HepG2 (cell line): ENCODE data around the gene VWA7. TPM values are rescaled to one million over a fixed set of nuclear protein-coding genes. Genes with fewer than 3 reads are reported as not detected.

Experiments
- CENPX ChIP-seq: sonication (generic); formaldehyde crosslinking; IDR thresholded peaks from 2 replicates; pipeline ENCODE4 v1.9.0; 2021; ENCODE audit warnings: mild to moderate bottlenecking, missing genetic modification reagents, moderate library complexity
- FOXA1 ChIP-seq, 2 experiments: fragments of 450-650 bp in 1 of 2; sonication (generic) in 1 of 2; formaldehyde crosslinking in 1 of 2; IDR thresholded peaks; 2 replicates each; pipeline versions ENCODE4 v1.4.0 to v1.6.1; 2016 to 2020; ENCODE audit warnings: missing genetic modification reagents in 1 of 2
- KLF9 ChIP-seq: IDR thresholded peaks from 2 replicates; pipeline ENCODE4 v1.6.1; 2016; ENCODE audit warnings: low read depth
- PRPF4 ChIP-seq: fragments of 200-400 bp; formaldehyde crosslinking; IDR thresholded peaks from 2 replicates; pipeline ENCODE4 v1.6.1; 2016; ENCODE audit warnings: low read length, low read depth; ENCODE audit not compliant: poor library complexity, severe bottlenecking
- SMYD3 ChIP-seq: sonication (generic); formaldehyde crosslinking; IDR thresholded peaks from 2 replicates; pipeline ENCODE4 v1.8.1; 2023; ENCODE audit warnings: mild to moderate bottlenecking, missing genetic modification reagents
- TRIM24 ChIP-seq: sonication (generic); formaldehyde crosslinking; IDR thresholded peaks from 2 replicates; pipeline ENCODE4 v1.8.0; 2022; ENCODE audit warnings: mild to moderate bottlenecking, missing genetic modification reagents
- YEATS4 ChIP-seq: sonication (generic); formaldehyde crosslinking; IDR thresholded peaks from 2 replicates; pipeline ENCODE4 v1.4.0; 2020; ENCODE audit warnings: missing genetic modification reagents, borderline replicate concordance
- ZBTB8A ChIP-seq: sonication (generic); formaldehyde crosslinking; IDR thresholded peaks from 2 replicates; pipeline ENCODE4 v1.4.0; 2020; ENCODE audit warnings: mild to moderate bottlenecking, low read depth, missing genetic modification reagents, borderline replicate concordance
- ZNF232 ChIP-seq: sonication (generic); formaldehyde crosslinking; IDR thresholded peaks from 2 replicates; pipeline ENCODE4 v1.4.0; 2020; ENCODE audit warnings: missing genetic modification reagents, borderline replicate concordance
- ZNF282 ChIP-seq: fragments of 450-650 bp; IDR thresholded peaks from 2 replicates; pipeline ENCODE4 v1.6.1; 2018; ENCODE audit not compliant: partially characterized antibody
- ZNF337 ChIP-seq: sonication (generic); formaldehyde crosslinking; IDR thresholded peaks from 2 replicates; pipeline ENCODE4 v1.5.1; 2020; ENCODE audit warnings: missing genetic modification reagents, low read depth, mild to moderate bottlenecking, borderline replicate concordance
- ZNF44 ChIP-seq: sonication (generic); formaldehyde crosslinking; IDR thresholded peaks from 2 replicates; pipeline ENCODE4 v1.5.1; 2020; ENCODE audit warnings: mild to moderate bottlenecking, missing genetic modification reagents
- ZNF557 ChIP-seq: sonication (generic); formaldehyde crosslinking; IDR thresholded peaks from 2 replicates; pipeline ENCODE4 v1.4.0; 2020; ENCODE audit warnings: missing genetic modification reagents
- ZNF780A ChIP-seq: sonication (generic); formaldehyde crosslinking; IDR thresholded peaks from 2 replicates; pipeline ENCODE4 v1.8.0; 2022; ENCODE audit warnings: mild to moderate bottlenecking, missing genetic modification reagents, moderate library complexity
- polyA plus RNA-seq, 8 experiments: library from polyadenylated mRNA; depleted of rRNA in 3 of 8; stranded (reverse) in 7 of 8; unstranded in 1 of 8; fragments of >200 nt; fragmentation: Illumina TruSeq in 4 of 8; extraction: Trizol in 4 of 8; gene quantifications; 2 replicates each; pipeline versions ENCODE4 v1.2.1 to v1.2.3, GENCODE V29; 2011 to 2016; ENCODE audit warnings: low read depth in 4 of 8, missing spikeins in 1 of 8, mixed read lengths in 1 of 8; ENCODE audit not compliant: insufficient read depth in 1 of 8
- total RNA-seq, 5 experiments: library from RNA; depleted of rRNA; stranded (reverse); fragments of >200 nt; fragmentation: Illumina TruSeq; extraction: Trizol; gene quantifications; 2 replicates each; pipeline ENCODE4 v1.2.3, GENCODE V29; 2016; ENCODE audit warnings: low read depth in 1 of 5
- TF ChIP-seq, protein P1 (sequence below): sonication (generic); formaldehyde crosslinking; IDR thresholded peaks from 2 replicates; pipeline ENCODE4 v1.5.1; 2020; ENCODE audit warnings: mild to moderate bottlenecking, missing genetic modification reagents, borderline replicate concordance
- TF ChIP-seq, protein P2 (sequence below): sonication (generic); formaldehyde crosslinking; IDR thresholded peaks from 2 replicates; pipeline ENCODE4 v1.5.0; 2020; ENCODE audit warnings: mild to moderate bottlenecking, missing genetic modification reagents, moderate library complexity
- TF ChIP-seq, protein P3 (sequence below): IDR thresholded peaks from 2 replicates; pipeline ENCODE4 v1.6.1; 2016
- TF ChIP-seq, protein P4 (sequence below): sonication (generic); IDR thresholded peaks from 2 replicates; pipeline ENCODE4 v1.6.1; 2016; ENCODE audit warnings: low read depth, borderline replicate concordance

Gene VWA7
- total and polyA plus RNA-seq, 2 of the 13 experiments (the other 11 are each of a cell fraction or from before 2014, with no cell fraction given): 0.86 to 3.3 TPM

DNA sequence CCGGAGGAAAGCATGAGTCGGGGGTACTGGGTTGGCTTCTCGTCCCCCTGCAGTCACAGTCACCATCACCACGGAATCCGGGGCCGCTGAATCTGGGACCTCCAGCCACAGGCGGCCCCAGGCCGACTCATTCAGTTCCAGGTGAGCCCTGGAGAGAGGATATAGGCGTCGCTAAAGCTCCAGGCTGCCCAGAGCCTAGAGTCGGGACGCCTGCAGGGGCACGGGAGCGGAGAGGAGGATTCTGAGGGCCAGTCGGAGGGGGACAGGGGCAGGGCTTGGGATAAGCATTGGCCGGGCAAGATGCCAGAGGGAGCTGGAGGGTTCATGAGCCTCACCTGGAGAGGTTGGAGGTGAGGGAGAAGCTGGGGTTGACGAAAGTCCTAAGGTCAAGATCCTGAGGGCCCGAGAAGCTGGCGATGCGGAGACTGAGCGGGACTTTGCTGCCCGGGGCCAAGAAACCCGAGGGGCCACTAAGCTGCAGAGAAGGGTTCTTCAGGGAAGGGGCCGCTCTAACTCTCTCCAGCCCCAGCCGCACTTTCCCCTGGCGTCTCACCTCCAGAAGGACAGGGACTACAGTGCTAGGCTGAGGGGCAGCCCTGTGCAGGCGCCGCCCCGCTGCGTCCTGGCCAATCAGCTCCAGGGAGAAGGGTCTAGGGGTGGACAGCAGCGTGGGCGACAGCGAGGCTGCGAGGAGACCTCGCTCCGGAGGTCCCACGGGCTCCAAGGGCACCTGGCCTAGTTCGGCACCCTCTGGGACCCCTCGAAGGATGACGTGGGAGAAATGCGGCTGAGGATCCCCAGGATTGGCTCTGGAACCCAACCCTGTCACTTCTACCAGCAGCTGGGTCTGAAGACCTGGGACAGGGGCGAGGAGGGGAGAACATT is 11.0 kb downstream of the VWA7 start (continued):
- TF ChIP-seq, protein P1, sequence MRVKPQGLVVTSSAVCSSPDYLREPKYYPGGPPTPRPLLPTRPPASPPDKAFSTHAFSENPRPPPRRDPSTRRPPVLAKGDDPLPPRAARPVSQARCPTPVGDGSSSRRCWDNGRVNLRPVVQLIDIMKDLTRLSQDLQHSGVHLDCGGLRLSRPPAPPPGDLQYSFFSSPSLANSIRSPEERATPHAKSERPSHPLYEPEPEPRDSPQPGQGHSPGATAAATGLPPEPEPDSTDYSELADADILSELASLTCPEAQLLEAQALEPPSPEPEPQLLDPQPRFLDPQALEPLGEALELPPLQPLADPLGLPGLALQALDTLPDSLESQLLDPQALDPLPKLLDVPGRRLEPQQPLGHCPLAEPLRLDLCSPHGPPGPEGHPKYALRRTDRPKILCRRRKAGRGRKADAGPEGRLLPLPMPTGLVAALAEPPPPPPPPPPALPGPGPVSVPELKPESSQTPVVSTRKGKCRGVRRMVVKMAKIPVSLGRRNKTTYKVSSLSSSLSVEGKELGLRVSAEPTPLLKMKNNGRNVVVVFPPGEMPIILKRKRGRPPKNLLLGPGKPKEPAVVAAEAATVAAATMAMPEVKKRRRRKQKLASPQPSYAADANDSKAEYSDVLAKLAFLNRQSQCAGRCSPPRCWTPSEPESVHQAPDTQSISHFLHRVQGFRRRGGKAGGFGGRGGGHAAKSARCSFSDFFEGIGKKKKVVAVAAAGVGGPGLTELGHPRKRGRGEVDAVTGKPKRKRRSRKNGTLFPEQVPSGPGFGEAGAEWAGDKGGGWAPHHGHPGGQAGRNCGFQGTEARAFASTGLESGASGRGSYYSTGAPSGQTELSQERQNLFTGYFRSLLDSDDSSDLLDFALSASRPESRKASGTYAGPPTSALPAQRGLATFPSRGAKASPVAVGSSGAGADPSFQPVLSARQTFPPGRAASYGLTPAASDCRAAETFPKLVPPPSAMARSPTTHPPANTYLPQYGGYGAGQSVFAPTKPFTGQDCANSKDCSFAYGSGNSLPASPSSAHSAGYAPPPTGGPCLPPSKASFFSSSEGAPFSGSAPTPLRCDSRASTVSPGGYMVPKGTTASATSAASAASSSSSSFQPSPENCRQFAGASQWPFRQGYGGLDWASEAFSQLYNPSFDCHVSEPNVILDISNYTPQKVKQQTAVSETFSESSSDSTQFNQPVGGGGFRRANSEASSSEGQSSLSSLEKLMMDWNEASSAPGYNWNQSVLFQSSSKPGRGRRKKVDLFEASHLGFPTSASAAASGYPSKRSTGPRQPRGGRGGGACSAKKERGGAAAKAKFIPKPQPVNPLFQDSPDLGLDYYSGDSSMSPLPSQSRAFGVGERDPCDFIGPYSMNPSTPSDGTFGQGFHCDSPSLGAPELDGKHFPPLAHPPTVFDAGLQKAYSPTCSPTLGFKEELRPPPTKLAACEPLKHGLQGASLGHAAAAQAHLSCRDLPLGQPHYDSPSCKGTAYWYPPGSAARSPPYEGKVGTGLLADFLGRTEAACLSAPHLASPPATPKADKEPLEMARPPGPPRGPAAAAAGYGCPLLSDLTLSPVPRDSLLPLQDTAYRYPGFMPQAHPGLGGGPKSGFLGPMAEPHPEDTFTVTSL (CRISPR knock-in tag): no peak
- TF ChIP-seq TRIM24 (CRISPR knock-in tag) (no peak), SMYD3 (CRISPR knock-in tag) (no peak), KLF9 (CRISPR knock-in tag) (no peak), PRPF4 (no peak), YEATS4 (peak; percentile 52; the same call in 1 of the 2 replicates), FOXA1 (IDR thresholded peaks at IDR 0.05) (no peak), FOXA1 (CRISPR knock-in tag; IDR thresholded peaks at IDR 0.05) (no peak), ZNF337 (CRISPR knock-in tag) (peak; percentile 96; the same call in 1 of the 2 replicates), ZNF282 (no peak), ZBTB8A (CRISPR knock-in tag) (no peak), ZNF232 (no peak), CENPX (CRISPR knock-in tag) (no peak), ZNF780A (CRISPR knock-in tag) (0 out of 2 replicates have a peak, but pooled peaks have one; percentile 70), ZNF44 (CRISPR knock-in tag) (no peak), ZNF557 (CRISPR knock-in tag) (no peak)
- TF ChIP-seq, protein P2, sequence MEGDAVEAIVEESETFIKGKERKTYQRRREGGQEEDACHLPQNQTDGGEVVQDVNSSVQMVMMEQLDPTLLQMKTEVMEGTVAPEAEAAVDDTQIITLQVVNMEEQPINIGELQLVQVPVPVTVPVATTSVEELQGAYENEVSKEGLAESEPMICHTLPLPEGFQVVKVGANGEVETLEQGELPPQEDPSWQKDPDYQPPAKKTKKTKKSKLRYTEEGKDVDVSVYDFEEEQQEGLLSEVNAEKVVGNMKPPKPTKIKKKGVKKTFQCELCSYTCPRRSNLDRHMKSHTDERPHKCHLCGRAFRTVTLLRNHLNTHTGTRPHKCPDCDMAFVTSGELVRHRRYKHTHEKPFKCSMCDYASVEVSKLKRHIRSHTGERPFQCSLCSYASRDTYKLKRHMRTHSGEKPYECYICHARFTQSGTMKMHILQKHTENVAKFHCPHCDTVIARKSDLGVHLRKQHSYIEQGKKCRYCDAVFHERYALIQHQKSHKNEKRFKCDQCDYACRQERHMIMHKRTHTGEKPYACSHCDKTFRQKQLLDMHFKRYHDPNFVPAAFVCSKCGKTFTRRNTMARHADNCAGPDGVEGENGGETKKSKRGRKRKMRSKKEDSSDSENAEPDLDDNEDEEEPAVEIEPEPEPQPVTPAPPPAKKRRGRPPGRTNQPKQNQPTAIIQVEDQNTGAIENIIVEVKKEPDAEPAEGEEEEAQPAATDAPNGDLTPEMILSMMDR (CRISPR knock-in tag): peak; percentile 45
- TF ChIP-seq, protein P3, sequence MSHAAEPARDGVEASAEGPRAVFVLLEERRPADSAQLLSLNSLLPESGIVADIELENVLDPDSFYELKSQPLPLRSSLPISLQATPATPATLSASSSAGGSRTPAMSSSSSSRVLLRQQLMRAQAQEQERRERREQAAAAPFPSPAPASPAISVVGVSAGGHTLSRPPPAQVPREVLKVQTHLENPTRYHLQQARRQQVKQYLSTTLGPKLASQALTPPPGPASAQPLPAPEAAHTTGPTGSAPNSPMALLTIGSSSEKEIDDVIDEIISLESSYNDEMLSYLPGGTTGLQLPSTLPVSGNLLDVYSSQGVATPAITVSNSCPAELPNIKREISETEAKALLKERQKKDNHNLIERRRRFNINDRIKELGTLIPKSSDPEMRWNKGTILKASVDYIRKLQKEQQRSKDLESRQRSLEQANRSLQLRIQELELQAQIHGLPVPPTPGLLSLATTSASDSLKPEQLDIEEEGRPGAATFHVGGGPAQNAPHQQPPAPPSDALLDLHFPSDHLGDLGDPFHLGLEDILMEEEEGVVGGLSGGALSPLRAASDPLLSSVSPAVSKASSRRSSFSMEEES (CRISPR knock-in tag): no peak
- TF ChIP-seq, protein P4, sequence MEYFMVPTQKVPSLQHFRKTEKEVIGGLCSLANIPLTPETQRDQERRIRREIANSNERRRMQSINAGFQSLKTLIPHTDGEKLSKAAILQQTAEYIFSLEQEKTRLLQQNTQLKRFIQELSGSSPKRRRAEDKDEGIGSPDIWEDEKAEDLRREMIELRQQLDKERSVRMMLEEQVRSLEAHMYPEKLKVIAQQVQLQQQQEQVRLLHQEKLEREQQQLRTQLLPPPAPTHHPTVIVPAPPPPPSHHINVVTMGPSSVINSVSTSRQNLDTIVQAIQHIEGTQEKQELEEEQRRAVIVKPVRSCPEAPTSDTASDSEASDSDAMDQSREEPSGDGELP: 0 out of 2 replicates have a peak, but pooled peaks have one; percentile 45
